Endothelial cell of umbilical vein (primary cell): ENCODE results near the gene SSPN. TPM values are rescaled to one million over a fixed set of nuclear protein-coding genes. Genes with fewer than 3 reads are reported as not detected.

Source experiments
- BruUV-seq: library from RNA; stranded (reverse); fragments of 400-500 nt; replicated peaks from 2 replicates; lab custom pipeline; 2021; lab: Mats Ljungman, UMichigan
- CTCF ChIA-PET: fragments of 300-600, 350-600 bp; sonication (Branson Sonifier 250); formaldehyde crosslinking; loops from one replicate; lab custom pipeline; 2021; ENCODE audit warnings: antibody characterized with exemption, inconsistent platforms; lab: Charles Lee
- POLR2A ChIA-PET: fragments of 300-600, 350-600 bp; sonication (Branson Sonifier 250); formaldehyde crosslinking; loops from one replicate; lab custom pipeline; 2021; ENCODE audit warnings: antibody characterized with exemption, inconsistent platforms; lab: Charles Lee
- DNase-seq: peaks from one replicate; pipeline ENCODE4 v3.0.0-alpha.2; 2011; ENCODE audit warnings: low read depth, low spot score
- FAIRE-seq: peaks from 2 replicates; lab custom pipeline; 2011; peaks lifted over from hg19 to GRCh38; lab: Jason Lieb, UNC
- H2AFZ ChIP-seq: 2 replicates; pipeline ENCODE4 v1.6.0; 2012; ENCODE audit warnings: low read depth, low read length, control low read depth, inconsistent platforms
- H3K27ac ChIP-seq: 2 replicates; pipeline ENCODE4 v1.5.1; 2011; ENCODE audit warnings: low read depth, mild to moderate bottlenecking, control low read depth, low read length, moderate library complexity; ENCODE audit not compliant: insufficient read depth
- H3K27me3 ChIP-seq, 2 experiments: 2 replicates each; pipeline versions ENCODE4 v1.6.0 to v1.6.1; 2011; ENCODE audit warnings: low read length in 2 of 2, mixed read lengths in 1 of 2; ENCODE audit not compliant: control insufficient read depth in 2 of 2, insufficient read depth in 2 of 2
- H3K36me3 ChIP-seq, 2 experiments: 2 replicates in 1 of 2; 3 replicates in 1 of 2; pipeline ENCODE4 v1.5.1; 2011; ENCODE audit warnings: low read length in 2 of 2, mild to moderate bottlenecking in 1 of 2, moderate library complexity in 1 of 2; ENCODE audit not compliant: control insufficient read depth in 2 of 2, insufficient read depth in 2 of 2; ENCODE audit errors: extremely low read depth in 1 of 2
- H3K4me1 ChIP-seq: 3 replicates; pipeline ENCODE4 v1.5.1; 2011; ENCODE audit warnings: mild to moderate bottlenecking, low read length; ENCODE audit not compliant: control insufficient read depth, insufficient read depth; ENCODE audit errors: extremely low read depth
- H3K4me2 ChIP-seq: 2 replicates; pipeline ENCODE4 v1.6.1; 2011; ENCODE audit warnings: low read length, control low read depth, mixed read lengths; ENCODE audit not compliant: insufficient read depth
- H3K4me3 ChIP-seq, 3 experiments: fragments of 200-600 bp in 1 of 3; sonication (generic), shearing (Covaris generic) in 1 of 3; replicated peaks in 1 of 3; 2 replicates each; pipeline ENCODE4 v1.5.1; 2011 to 2016; ENCODE audit warnings: control low read depth in 3 of 3, low read length in 3 of 3, mild to moderate bottlenecking in 2 of 3, inconsistent platforms in 1 of 3, low read depth in 1 of 3, moderate library complexity in 1 of 3; ENCODE audit not compliant: insufficient read depth in 1 of 3
- H3K79me2 ChIP-seq: 2 replicates; pipeline ENCODE4 v1.6.0; 2012; ENCODE audit warnings: low read length, inconsistent platforms; ENCODE audit not compliant: control insufficient read depth, insufficient read depth
- H3K9ac ChIP-seq: replicated peaks from 2 replicates; pipeline ENCODE3; 2011; ENCODE audit warnings: low read length, control low read depth; ENCODE audit not compliant: insufficient read depth; ENCODE audit errors: extremely low read depth
- H3K9me1 ChIP-seq: replicated peaks from 3 replicates; pipeline ENCODE4 v1.6.0; 2011; ENCODE audit warnings: mild to moderate bottlenecking, low read length; ENCODE audit not compliant: control insufficient read depth, insufficient read depth; ENCODE audit errors: extremely low read depth
- H3K9me3 ChIP-seq: replicated peaks from 2 replicates; pipeline ENCODE4 v1.5.1; 2012; ENCODE audit warnings: low read length, inconsistent platforms; ENCODE audit not compliant: control insufficient read depth, insufficient read depth
- H4K20me1 ChIP-seq: replicated peaks from 2 replicates; pipeline ENCODE3; 2011; ENCODE audit warnings: mild to moderate bottlenecking, low read length; ENCODE audit not compliant: control insufficient read depth, insufficient read depth; ENCODE audit errors: extremely low read depth
- CTCF ChIP-seq, 2 donors: IDR thresholded peaks; 1 replicate in 1 of 2; 2 replicates in 1 of 2; pipeline ENCODE4 v1.5.1; 2011; ENCODE audit warnings: low read length in 2 of 2, mild to moderate bottlenecking in 2 of 2, moderate library complexity in 2 of 2, control low read depth in 1 of 2, inconsistent platforms in 1 of 2, low read depth in 1 of 2; ENCODE audit not compliant: insufficient read depth in 1 of 2; ENCODE audit errors: extremely low read depth in 1 of 2
- EZH2 ChIP-seq: IDR thresholded peaks from 2 replicates; pipeline ENCODE4 v1.6.1; 2012; ENCODE audit warnings: borderline replicate concordance, low read depth, mild to moderate bottlenecking, moderate library complexity, low read length, inconsistent platforms; ENCODE audit not compliant: severe bottlenecking
- FOS ChIP-seq: IDR thresholded peaks from 2 replicates; pipeline ENCODE4 v1.6.1; 2011; ENCODE audit warnings: mild to moderate bottlenecking, low read length, moderate library complexity, borderline replicate concordance; ENCODE audit not compliant: insufficient read depth
- GATA2 ChIP-seq: IDR thresholded peaks from 2 replicates; pipeline ENCODE4 v1.7.0; 2011; ENCODE audit warnings: low read depth, mild to moderate bottlenecking, moderate library complexity, mixed read lengths, low read length; ENCODE audit not compliant: insufficient read length, insufficient read depth
- JUN ChIP-seq: IDR thresholded peaks from 2 replicates; pipeline ENCODE4 v1.6.1; 2011; ENCODE audit warnings: borderline replicate concordance, low read depth; ENCODE audit not compliant: insufficient read length, insufficient read depth
- MYC ChIP-seq: IDR thresholded peaks from one replicate; pipeline ENCODE4 v1.6.1; 2011; ENCODE audit warnings: mild to moderate bottlenecking, low read depth, low read length
- POLR2A ChIP-seq: IDR thresholded peaks from 2 replicates; pipeline ENCODE4 v1.6.1; 2012; ENCODE audit warnings: low read depth, mild to moderate bottlenecking, control low read depth, low read length
- POLR2AphosphoS5 ChIP-seq: IDR thresholded peaks from 2 replicates; pipeline ENCODE4 v1.6.1; 2012; ENCODE audit warnings: low read depth, mild to moderate bottlenecking, control low read depth, low read length, moderate library complexity; ENCODE audit not compliant: insufficient read depth
- dilution Hi-C: fragments of 300-500 bp; cut with MboI; formaldehyde crosslinking; loops from one replicate; pipeline ENCODE4 v1.15.0; 2019; ENCODE audit warnings: low sequenced_read_pairs; ENCODE audit not compliant: extremely low pct_ligation_motif_present
- intact Hi-C: fragments of 100-400 bp; cut with micrococcal nuclease; formaldehyde crosslinking; loops from one replicate; pipeline ENCODE4 v1.10.0; 2022
- polyA plus RNA-seq, 4 experiments: library from polyadenylated mRNA; depleted of rRNA in 3 of 4; stranded (reverse) in 3 of 4; unstranded in 1 of 4; fragments of >200 nt; gene quantifications; 2 replicates each; pipeline versions ENCODE4 v1.2.1 to v1.2.3, GENCODE V29; 2011 to 2012; ENCODE audit warnings: missing spikeins in 1 of 4
- total RNA-seq: library from RNA; stranded (reverse); gene quantifications from 2 replicates; pipeline ENCODE4 v1.2.3, GENCODE V29; 2021
- TF ChIP-seq, protein P1 (sequence below): IDR thresholded peaks from 2 replicates; pipeline ENCODE4 v1.6.1; 2011; ENCODE audit not compliant: insufficient read depth, insufficient read length

SSPN gene
- total and polyA plus RNA-seq, 2 donors (not counting 3 experiments of a cell fraction or from before 2014, with no cell fraction given) = 1.3 to 2.1 TPM

DNA sequence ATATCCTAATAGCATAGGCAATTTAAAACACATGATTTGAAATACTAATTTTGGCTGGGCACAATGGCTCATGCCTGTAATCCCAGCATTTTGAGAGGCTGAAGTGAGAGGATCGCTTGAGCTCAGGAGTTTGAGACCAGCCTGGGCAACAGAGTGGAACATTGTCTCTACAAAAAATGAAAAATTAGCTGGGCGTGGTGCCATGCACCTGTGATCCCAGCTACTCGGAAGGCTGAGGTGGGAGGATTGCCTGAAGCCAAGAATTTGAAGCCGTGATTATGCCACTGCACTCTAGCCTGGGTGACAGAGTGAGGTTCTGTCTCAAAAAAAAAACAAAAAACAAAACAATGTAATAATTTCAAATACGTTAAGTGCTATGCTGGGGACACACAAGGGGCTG lies 83.3 kb downstream of the SSPN start:
- CTCF ChIA-PET = interaction anchor here (0.7 to 1.3 kb wide), 3 partner anchors 18 to 129 kb away, joined by 3 to 7 read pairs (median 3); no protein-coding TSS in a partner anchor
- BruUV-seq = no TSS peak

More for the DNA sequence above, 83.3 kb downstream of the SSPN start:
- no peaks in the 10 kb centered on the region for H4K20me1 ChIP-seq
- no peaks in the 10 kb centered on the region for H3K9me3 ChIP-seq
- H3K9me1 ChIP-seq = no peaks in the 10 kb centered on the region
- intact Hi-C loops (loop anchor here (10.0 kb wide), 1 partner anchor 416 kb away; no protein-coding TSS in a partner anchor), dilution Hi-C loops (no loop called here)
- DNase-seq (no peak), FAIRE-seq (no peak)
- H3K4me2 ChIP-seq = no peak overlapping the region
- POLR2A ChIA-PET = interaction anchor here (0.7 to 1.4 kb wide), 2 partner anchors 10 to 422 kb away, joined by 3 read pairs; no protein-coding TSS in a partner anchor
- no peak overlapping the region for H3K9ac ChIP-seq
- no peaks in the 10 kb centered on the region for H3K36me3 ChIP-seq
- H3K4me3 ChIP-seq = no peak overlapping the region
- no peak for TF ChIP-seq JUN
- TF ChIP-seq FOS = no peak
- TF ChIP-seq CTCF (IDR thresholded peaks at IDR 0.05; ENCODE audit: extremely low read depth in 1 of 2, insufficient read depth in 1 of 2, low read depth in 1 of 2, low read length in 2 of 2) = no peak
- TF ChIP-seq MYC = no peak
- TF ChIP-seq EZH2 = no peak
- TF ChIP-seq, protein P1, sequence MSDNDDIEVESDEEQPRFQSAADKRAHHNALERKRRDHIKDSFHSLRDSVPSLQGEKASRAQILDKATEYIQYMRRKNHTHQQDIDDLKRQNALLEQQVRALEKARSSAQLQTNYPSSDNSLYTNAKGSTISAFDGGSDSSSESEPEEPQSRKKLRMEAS = no peak
- no peak for TF ChIP-seq POLR2A
- TF ChIP-seq GATA2 = no peak
- TF ChIP-seq POLR2AphosphoS5 = no peak
- H3K79me2 ChIP-seq = no peaks in the 10 kb centered on the region
- no peak overlapping the region for H2AFZ ChIP-seq
- H3K27me3 ChIP-seq = no peaks in the 10 kb centered on the region
- H3K27ac ChIP-seq = no peak overlapping the region
- H3K4me1 ChIP-seq = peaks cover 27% of the 10 kb centered on the region
